ENCODE results near the gene DST.

DST gene

GRCh38 chr6:56419191-56419590, 223.5 kb downstream of the DST start:
- H3K9me3 ChIP-seq (ENCODE audit: control insufficient read depth, low read length): no peaks in the 10 kb centered on the region
- no peak overlapping the region for H3K9ac ChIP-seq (ENCODE audit: low read length)
- DNase-seq (ENCODE audit: low read depth): no peak
- no peak overlapping the region for H3K4me3 ChIP-seq (ENCODE audit: low read length)
- no peaks in the 10 kb centered on the region for H3K36me3 ChIP-seq (ENCODE audit: control insufficient read depth, insufficient read depth, low read length, severe bottlenecking)
- peaks cover 11% of the 10 kb centered on the region for H3K4me1 ChIP-seq (ENCODE audit: control insufficient read depth, insufficient read depth, low read length)
- H3K27me3 ChIP-seq (replicated peaks; ENCODE audit: control insufficient read depth, insufficient read depth, low read length): no peaks in the 10 kb centered on the region

GRCh38 chr6:56417823-56418222, 224.9 kb downstream of the DST start:
- Histone ChIP-seq H3K9ac (ENCODE audit: low read length) (no peak overlapping the region), H3K27me3 (replicated peaks; ENCODE audit: control insufficient read depth, insufficient read depth, low read length) (no peaks in the 10 kb centered on the region), H3K9me3 (ENCODE audit: control insufficient read depth, low read length) (no peaks in the 10 kb centered on the region), H3K36me3 (ENCODE audit: control insufficient read depth, insufficient read depth, low read length, severe bottlenecking) (no peaks in the 10 kb centered on the region), H3K4me3 (ENCODE audit: low read length) (no peak overlapping the region), H3K4me1 (ENCODE audit: control insufficient read depth, insufficient read depth, low read length) (peaks cover 15% of the 10 kb centered on the region)
- no peak for DNase-seq (ENCODE audit: low read depth)

GRCh38 chr6:56416247-56416646, 226.4 kb downstream of the DST start:
- Histone ChIP-seq H3K4me1 (ENCODE audit: control insufficient read depth, insufficient read depth, low read length) (peaks cover 15% of the 10 kb centered on the region), H3K9me3 (ENCODE audit: control insufficient read depth, low read length) (no peaks in the 10 kb centered on the region), H3K9ac (ENCODE audit: low read length) (no peak overlapping the region)

GRCh38 chr6:56408976-56409375, 233.7 kb downstream of the DST start:
- no peaks in the 10 kb centered on the region for H3K36me3 ChIP-seq (ENCODE audit: control insufficient read depth, insufficient read depth, low read length, severe bottlenecking)
- H3K4me1 ChIP-seq (ENCODE audit: control insufficient read depth, insufficient read depth, low read length): peaks cover 7% of the 10 kb centered on the region
- H3K9ac ChIP-seq (ENCODE audit: low read length): no peak overlapping the region
- DNase-seq (ENCODE audit: low read depth): no peak
- no peaks in the 10 kb centered on the region for H3K9me3 ChIP-seq (ENCODE audit: control insufficient read depth, low read length)
- no peak overlapping the region for H3K4me3 ChIP-seq (ENCODE audit: low read length)
- no peaks in the 10 kb centered on the region for H3K27me3 ChIP-seq (replicated peaks; ENCODE audit: control insufficient read depth, insufficient read depth, low read length)

More at GRCh38 chr6:56416247-56416646, 226.4 kb downstream of the DST start:
- Histone ChIP-seq H3K27me3 (replicated peaks; ENCODE audit: control insufficient read depth, insufficient read depth, low read length) (no peaks in the 10 kb centered on the region), H3K4me3 (ENCODE audit: low read length) (peak overlapping the region; percentile 12), H3K36me3 (ENCODE audit: control insufficient read depth, insufficient read depth, low read length, severe bottlenecking) (no peaks in the 10 kb centered on the region)
- DNase-seq (ENCODE audit: low read depth): peak; percentile 55
